Activated CD8-positive, alpha-beta memory T cell treated with anti-CD3 and anti-CD28 coated beads for 36 hours (primary cell): Measurements from ENCODE around the gene GCKR. TPM values are rescaled to one million over a fixed set of nuclear protein-coding genes. Genes with fewer than 3 reads are reported as not detected.

ENCODE experiments used
- CTCF ChIA-PET: fragments of 350-600 bp; sonication (Branson Sonifier 250); formaldehyde crosslinking; loops from one replicate; lab custom pipeline; 2021; ENCODE audit warnings: antibody characterized with exemption; lab: Charles Lee
- POLR2A ChIA-PET: fragments of 350-600 bp; sonication (Branson Sonifier 250); formaldehyde crosslinking; loops from one replicate; lab custom pipeline; 2021; ENCODE audit warnings: antibody characterized with exemption; lab: Charles Lee
- total RNA-seq, 2 experiments: library from RNA; stranded (reverse); gene quantifications; one replicate each; pipeline ENCODE4 v1.2.3, GENCODE V29; 2021

Gene GCKR
- total RNA-seq, 2 experiments from 2014 or later: not detected

- POLR2A ChIA-PET: no interaction called here
These were observed 64.4 kb downstream of the GCKR start for GRCh38 chr2:27561060-27561459.

GRCh38 chr2:27566628-27567027, 70.0 kb downstream of the GCKR start:
- POLR2A ChIA-PET: no interaction called here

More at GRCh38 chr2:27561060-27561459, 64.4 kb downstream of the GCKR start:
- CTCF ChIA-PET: no interaction called here

GRCh38 chr2:27569398-27569797, 72.8 kb downstream of the GCKR start:
- ChIA-PET POLR2A (no interaction called here), CTCF (no interaction called here)

More at GRCh38 chr2:27566628-27567027, 70.0 kb downstream of the GCKR start:
- CTCF ChIA-PET: no interaction called here

GRCh38 chr2:27571197-27571596, 74.6 kb downstream of the GCKR start:
- ChIA-PET POLR2A (no interaction called here), CTCF (interaction anchor here (0.7 kb wide), 1 partner anchor 1024 kb away, joined by 3 read pairs; no protein-coding TSS in a partner anchor)

- POLR2A ChIA-PET: no interaction called here
- CTCF ChIA-PET: interaction anchor here (0.7 kb wide), 1 partner anchor 1024 kb away, joined by 3 read pairs; no protein-coding TSS in a partner anchor
These were observed 75.0 kb downstream of the GCKR start for GRCh38 chr2:27571681-27572080.

GRCh38 chr2:27572439-27572838, 75.8 kb downstream of the GCKR start:
- ChIA-PET POLR2A (no interaction called here), CTCF (no interaction called here)

GRCh38 chr2:27572998-27573429, 76.4 kb downstream of the GCKR start:
- POLR2A ChIA-PET: no interaction called here
- CTCF ChIA-PET: no interaction called here

Other genes with a start within 250 kb of the GCKR start
- under 1 TPM; 0.23 to 0.59 TPM for gene SLC30A3, start 233.8 kb upstream of the GCKR start, total RNA-seq
- gene DNAJC5G, start 221.4 kb upstream of the GCKR start, total RNA-seq: not detected
- under 1 TPM; 0.15 to 0.30 TPM for gene TRIM54, start 214.4 kb upstream of the GCKR start, total RNA-seq
- gene UCN, start 188.4 kb upstream of the GCKR start, total RNA-seq: 1 to 10 TPM; 1.0 to 1.1 TPM
- 10 to 100 TPM; 89.3 to 92.8 TPM for gene MPV17, start 173.7 kb upstream of the GCKR start, total RNA-seq
- gene GTF3C2, start 140.1 kb upstream of the GCKR start, total RNA-seq: 10 to 100 TPM; 76.1 to 76.6 TPM
- gene EIF2B4, start 126.5 kb upstream of the GCKR start, total RNA-seq: 10 to 100 TPM; 43.6 to 46.6 TPM
- gene SNX17, start 126.2 kb upstream of the GCKR start, total RNA-seq: 100 to 1,000 TPM; 111 to 112 TPM
- gene ZNF513, start 116.1 kb upstream of the GCKR start, total RNA-seq: 1 to 10 TPM; 8.2 to 9.5 TPM
- 100 to 1,000 TPM; 179 to 181 TPM for gene PPM1G, start 87.2 kb upstream of the GCKR start, total RNA-seq
- 10 to 100 TPM; 65.0 to 71.2 TPM for gene NRBP1, start 68.2 kb upstream of the GCKR start, total RNA-seq
- gene KRTCAP3, start 54.5 kb upstream of the GCKR start, total RNA-seq: 1 to 10 TPM; 3.9 to 4.6 TPM
- 10 to 100 TPM; 12.1 to 13.9 TPM for gene IFT172, start 7.1 kb upstream of the GCKR start, total RNA-seq
- not detected for gene FNDC4, start 1.6 kb upstream of the GCKR start, total RNA-seq
- gene ZNF512, start 86.2 kb downstream of the GCKR start, total RNA-seq: 10 to 100 TPM; 22.4 to 23.3 TPM
- gene CCDC121, start 132.2 kb downstream of the GCKR start, total RNA-seq: under 1 TPM in 1 of 2 experiments, not detected in 1; 0.25 TPM
- 10 to 100 TPM; 60.7 to 62.5 TPM for gene GPN1, start 132.2 kb downstream of the GCKR start, total RNA-seq
- gene SUPT7L, start 166.8 kb downstream of the GCKR start, total RNA-seq: 10 to 100 TPM; 27.5 to 31.0 TPM
- 10 to 100 TPM; 27.8 to 28.7 TPM for gene SLC4A1AP, start 167.1 kb downstream of the GCKR start, total RNA-seq